Tibial nerve (tissue), 4 donors: ENCODE data around the gene DVL2. TPM values are rescaled to one million over a fixed set of nuclear protein-coding genes. Genes with fewer than 3 reads are reported as not detected.

Source experiments
- DNase-seq, 2 donors: peaks; one replicate each; pipeline ENCODE4 v3.0.0-alpha.2; 2019; ENCODE audit warnings: low spot score in 2 of 2
- H3K27ac ChIP-seq, 4 donors: fragments of 200-600 bp; sonication (generic) in 3 of 4; one replicate each; pipeline ENCODE4 v1.5.1; 2017 to 2019; ENCODE audit warnings: mild to moderate bottlenecking in 1 of 4
- H3K27me3 ChIP-seq, 2 donors: fragments of 200-600 bp; sonication (generic) in 1 of 2; one replicate each; pipeline versions ENCODE4 v1.5.1 to v1.6.0; 2017 to 2019
- H3K36me3 ChIP-seq, 3 donors: fragments of 200-600 bp; sonication (generic); one replicate each; pipeline ENCODE4 v1.5.1; 2018 to 2019
- H3K4me1 ChIP-seq, 4 donors: fragments of 200-600 bp; sonication (generic) in 3 of 4; one replicate each; pipeline ENCODE4 v1.5.1; 2017 to 2019
- H3K4me3 ChIP-seq, 4 donors: fragments of 200-600 bp; sonication (generic) in 3 of 4; one replicate each; pipeline ENCODE4 v1.5.1; 2017 to 2019; ENCODE audit warnings: mild to moderate bottlenecking in 1 of 4, moderate library complexity in 1 of 4
- H3K9me3 ChIP-seq, 4 donors: fragments of 200-600 bp; sonication (generic) in 3 of 4; one replicate each; pipeline ENCODE4 v1.5.1; 2017 to 2019
- CTCF ChIP-seq, 5 experiments: fragments of 200-600 bp in 3 of 5; fragments of 450-650 bp in 2 of 5; sonication (generic) in 3 of 5; IDR thresholded peaks; one replicate each; pipeline ENCODE4 v1.5.1; 2016 to 2019; ENCODE audit warnings: antibody characterized with exemption in 5 of 5, mild to moderate bottlenecking in 3 of 5, moderate library complexity in 2 of 5
- EP300 ChIP-seq, 2 donors: sonication (generic); formaldehyde crosslinking; IDR thresholded peaks; one replicate each; pipeline ENCODE4 v1.6.1; 2017; ENCODE audit warnings: antibody characterized with exemption in 2 of 2, mild to moderate bottlenecking in 1 of 2
- POLR2A ChIP-seq, 2 donors: fragments of 450-650 bp; IDR thresholded peaks; one replicate each; pipeline ENCODE4 v1.6.1; 2017; ENCODE audit warnings: antibody characterized with exemption in 2 of 2, mild to moderate bottlenecking in 2 of 2, moderate library complexity in 2 of 2
- whole genome bisulfite sequencing, 2 donors: methylation state at CpG; one replicate each; pipeline ENCODE4 v1.1.5; 2018; 5-methylcytosine and 5-hydroxymethylcytosine counted together
- total RNA-seq, 4 donors: library from RNA; depleted of rRNA; stranded (reverse); fragments of >200 nt; gene quantifications; one replicate each; pipeline ENCODE4 v1.1.0, GENCODE V29; 2016

Gene DVL2
- total RNA-seq, 4 donors from 2014 or later = 41.4 to 51.2 (median 46.7) TPM

- no peak for TF ChIP-seq POLR2A (IDR thresholded peaks at IDR 0.05)
- TF ChIP-seq EP300 (IDR thresholded peaks at IDR 0.05) = no peak
- TF ChIP-seq CTCF (IDR thresholded peaks at IDR 0.05) = no peak
- Histone ChIP-seq H3K27me3 (peaks cover 0 to 55% of the 10 kb centered on the region in 2 donors), H3K27ac (peak overlapping the region in 1 of 4 donors; percentile 76), H3K4me3 (peak overlapping the region in 3 of 4 donors; percentile 11 to 41 (median 16)), H3K4me1 (peaks cover 0 to 38% (median 13%) of the 10 kb centered on the region in 4 donors), H3K9me3 (no peaks in the 10 kb centered on the region), H3K36me3 (peaks cover 0 to 19% (median 0%) of the 10 kb centered on the region in 3 donors)
- WGBS, 2 donors = 9 to 14% methylated on average over 26 of the region's 26 CpGs
- DNase-seq = no peak
These were observed 28.9 kb upstream of the DVL2 start for GRCh38 chr17:7262935-7263800.

- TF ChIP-seq EP300 (IDR thresholded peaks at IDR 0.05) = no peak
- no peak for TF ChIP-seq CTCF (IDR thresholded peaks at IDR 0.05)
- no peak for TF ChIP-seq POLR2A (IDR thresholded peaks at IDR 0.05)
- Histone ChIP-seq H3K4me1 (peaks cover 0 to 38% (median 13%) of the 10 kb centered on the region in 4 donors), H3K4me3 (peak within 1 kb of the TSS; percentile 18 to 49 (median 44)), H3K9me3 (no peaks in the 10 kb centered on the region), H3K27me3 (peaks cover 0 to 49% of the 10 kb centered on the region in 2 donors), H3K36me3 (peaks cover 0 to 27% (median 0%) of the 10 kb centered on the region in 3 donors), H3K27ac (peak within 1 kb of the TSS in 1 of 4 donors; percentile 76)
- WGBS, 2 donors = 5 to 8% methylated on average over 48 to 51 of the region's 64 CpGs
- no peak for DNase-seq
These were observed 28.0 kb upstream of the DVL2 start, which contains the start of gene CLDN7 for GRCh38 chr17:7262192-7262934. TSS of gene CLDN7 (minus strand) at chr17:7262478. CDS start at chr17:7262043, 435 bp downstream.

DNA sequence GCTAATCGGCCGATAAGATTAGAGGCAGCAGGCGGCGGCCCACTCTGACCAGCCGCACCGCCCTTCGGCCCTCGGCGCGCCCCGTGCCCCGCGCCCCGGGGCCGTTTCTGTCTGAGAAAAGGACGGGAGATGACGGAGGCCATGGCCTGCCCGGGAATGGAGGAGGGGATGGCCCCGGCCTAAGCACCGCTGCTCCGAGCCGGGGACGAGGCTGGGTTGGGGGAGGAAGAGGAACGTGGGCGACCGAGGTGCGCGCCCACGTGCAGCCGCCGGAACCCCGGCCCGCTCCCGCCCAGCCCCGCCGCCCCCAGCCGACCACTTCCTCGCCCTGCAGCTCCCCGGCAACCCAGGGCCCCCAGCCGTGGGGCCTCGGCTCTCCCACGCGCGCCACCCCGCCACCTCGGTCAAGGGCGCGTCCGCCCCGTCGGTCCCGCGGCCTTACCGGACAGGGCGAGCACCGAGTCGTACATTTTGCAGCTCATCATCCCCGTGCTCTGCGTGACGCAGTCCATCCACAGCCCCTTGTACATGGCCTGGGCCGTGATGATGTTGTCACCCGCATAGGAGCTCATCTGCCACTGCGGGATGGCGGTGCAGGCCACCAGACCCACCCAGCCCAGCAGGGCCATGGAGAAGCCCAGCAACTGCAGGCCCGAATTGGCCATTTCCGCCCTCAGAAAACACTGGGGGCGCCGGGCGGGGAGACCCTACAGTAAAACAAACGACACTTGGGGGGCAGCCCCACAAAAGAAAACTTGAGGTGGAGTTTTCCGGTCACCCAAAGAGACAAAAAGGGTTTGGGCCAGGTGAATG lies 27.3 kb upstream of the DVL2 start:
- Histone ChIP-seq H3K9me3 (no peaks in the 10 kb centered on the region), H3K27me3 (peaks cover 0 to 47% of the 10 kb centered on the region in 2 donors), H3K36me3 (peaks cover 0 to 35% (median 0%) of the 10 kb centered on the region in 3 donors), H3K4me1 (peaks cover 0 to 38% (median 13%) of the 10 kb centered on the region in 4 donors), H3K27ac (peak overlapping the region in 1 of 4 donors; percentile 58), H3K4me3 (peak overlapping the region; percentile 18 to 49 (median 44))
- DNase-seq = no peak
- 5 to 23% methylated on average over 6 to 34 of the region's 71 CpGs for WGBS, 2 donors
- TF ChIP-seq EP300 (IDR thresholded peaks at IDR 0.05) = no peak

DNA sequence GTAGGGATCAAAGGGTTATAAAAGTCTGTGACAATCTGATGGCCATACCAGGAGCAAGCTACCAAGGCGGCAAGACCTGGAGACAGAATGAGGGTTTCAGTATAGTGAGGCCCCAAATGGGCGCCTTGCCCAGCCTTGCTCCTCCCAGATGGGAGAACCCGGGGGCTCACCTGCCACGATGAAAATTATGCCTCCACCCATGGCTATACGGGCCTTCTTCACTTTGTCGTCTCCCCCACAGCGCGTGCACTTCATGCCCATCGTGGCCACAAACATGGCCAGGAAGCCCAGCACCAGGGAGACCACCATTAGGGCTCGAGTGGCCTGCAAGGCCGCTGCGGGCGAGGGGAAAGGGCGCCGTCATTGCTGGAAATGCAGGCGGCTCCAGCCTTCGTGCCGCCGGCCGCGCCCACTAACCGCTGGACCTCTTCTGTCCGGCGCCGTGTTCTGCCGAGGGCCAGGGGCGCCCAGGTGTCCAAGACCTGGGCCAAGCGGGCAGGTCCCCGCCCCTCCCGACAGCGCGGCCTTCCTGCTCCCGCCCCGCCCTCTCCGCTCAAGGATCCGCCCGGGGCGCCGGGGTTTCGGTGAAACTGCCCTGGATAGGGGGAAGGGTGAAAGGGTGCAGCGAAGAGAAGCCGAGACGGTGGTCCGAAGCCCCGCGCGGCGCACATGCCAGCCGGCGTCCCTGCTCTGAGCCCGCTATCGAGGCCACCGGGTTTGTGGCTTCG lies 26.5 kb upstream of the DVL2 start:
- H3K27ac ChIP-seq = peak overlapping the region in 1 of 4 donors; percentile 58
- WGBS, 2 donors = 8 to 10% methylated on average over 33 to 35 of the region's 54 CpGs
- no peak for DNase-seq
- TF ChIP-seq EP300 (IDR thresholded peaks at IDR 0.05) = no peak
- no peak for TF ChIP-seq POLR2A (IDR thresholded peaks at IDR 0.05)
- TF ChIP-seq CTCF (IDR thresholded peaks at IDR 0.05) = no peak
- peaks cover 0 to 38% (median 13%) of the 10 kb centered on the region in 4 donors for H3K4me1 ChIP-seq
- H3K9me3 ChIP-seq = no peaks in the 10 kb centered on the region
- peaks cover 0 to 43% (median 0%) of the 10 kb centered on the region in 3 donors for H3K36me3 ChIP-seq
- peak overlapping the region; percentile 18 to 49 (median 44) for H3K4me3 ChIP-seq
- peaks cover 0 to 47% of the 10 kb centered on the region in 2 donors for H3K27me3 ChIP-seq
